HG03060 (cell line): ENCODE data around the gene RSF1.
A peak's percentile ranks its signal among the peaks of the same experiment; 100 is the strongest.
"Not testable (repeated sequence)": the region's sequence is repeated elsewhere in the genome, so short reads cannot be mapped to it uniquely, and the experiment has no call there.

Experiments used
- ATAC-seq: cut with Tn5 transposase; IDR thresholded peaks from one replicate; pipeline ENCODE4 v1.9.1; 2021; ENCODE audit warnings: low read depth, moderate number of reproducible peaks; ENCODE audit not compliant: unreplicated experiment

Gene RSF1, protein sequence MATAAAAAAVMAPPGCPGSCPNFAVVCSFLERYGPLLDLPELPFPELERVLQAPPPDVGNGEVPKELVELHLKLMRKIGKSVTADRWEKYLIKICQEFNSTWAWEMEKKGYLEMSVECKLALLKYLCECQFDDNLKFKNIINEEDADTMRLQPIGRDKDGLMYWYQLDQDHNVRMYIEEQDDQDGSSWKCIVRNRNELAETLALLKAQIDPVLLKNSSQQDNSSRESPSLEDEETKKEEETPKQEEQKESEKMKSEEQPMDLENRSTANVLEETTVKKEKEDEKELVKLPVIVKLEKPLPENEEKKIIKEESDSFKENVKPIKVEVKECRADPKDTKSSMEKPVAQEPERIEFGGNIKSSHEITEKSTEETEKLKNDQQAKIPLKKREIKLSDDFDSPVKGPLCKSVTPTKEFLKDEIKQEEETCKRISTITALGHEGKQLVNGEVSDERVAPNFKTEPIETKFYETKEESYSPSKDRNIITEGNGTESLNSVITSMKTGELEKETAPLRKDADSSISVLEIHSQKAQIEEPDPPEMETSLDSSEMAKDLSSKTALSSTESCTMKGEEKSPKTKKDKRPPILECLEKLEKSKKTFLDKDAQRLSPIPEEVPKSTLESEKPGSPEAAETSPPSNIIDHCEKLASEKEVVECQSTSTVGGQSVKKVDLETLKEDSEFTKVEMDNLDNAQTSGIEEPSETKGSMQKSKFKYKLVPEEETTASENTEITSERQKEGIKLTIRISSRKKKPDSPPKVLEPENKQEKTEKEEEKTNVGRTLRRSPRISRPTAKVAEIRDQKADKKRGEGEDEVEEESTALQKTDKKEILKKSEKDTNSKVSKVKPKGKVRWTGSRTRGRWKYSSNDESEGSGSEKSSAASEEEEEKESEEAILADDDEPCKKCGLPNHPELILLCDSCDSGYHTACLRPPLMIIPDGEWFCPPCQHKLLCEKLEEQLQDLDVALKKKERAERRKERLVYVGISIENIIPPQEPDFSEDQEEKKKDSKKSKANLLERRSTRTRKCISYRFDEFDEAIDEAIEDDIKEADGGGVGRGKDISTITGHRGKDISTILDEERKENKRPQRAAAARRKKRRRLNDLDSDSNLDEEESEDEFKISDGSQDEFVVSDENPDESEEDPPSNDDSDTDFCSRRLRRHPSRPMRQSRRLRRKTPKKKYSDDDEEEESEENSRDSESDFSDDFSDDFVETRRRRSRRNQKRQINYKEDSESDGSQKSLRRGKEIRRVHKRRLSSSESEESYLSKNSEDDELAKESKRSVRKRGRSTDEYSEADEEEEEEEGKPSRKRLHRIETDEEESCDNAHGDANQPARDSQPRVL (N-terminal part only)

DNA sequence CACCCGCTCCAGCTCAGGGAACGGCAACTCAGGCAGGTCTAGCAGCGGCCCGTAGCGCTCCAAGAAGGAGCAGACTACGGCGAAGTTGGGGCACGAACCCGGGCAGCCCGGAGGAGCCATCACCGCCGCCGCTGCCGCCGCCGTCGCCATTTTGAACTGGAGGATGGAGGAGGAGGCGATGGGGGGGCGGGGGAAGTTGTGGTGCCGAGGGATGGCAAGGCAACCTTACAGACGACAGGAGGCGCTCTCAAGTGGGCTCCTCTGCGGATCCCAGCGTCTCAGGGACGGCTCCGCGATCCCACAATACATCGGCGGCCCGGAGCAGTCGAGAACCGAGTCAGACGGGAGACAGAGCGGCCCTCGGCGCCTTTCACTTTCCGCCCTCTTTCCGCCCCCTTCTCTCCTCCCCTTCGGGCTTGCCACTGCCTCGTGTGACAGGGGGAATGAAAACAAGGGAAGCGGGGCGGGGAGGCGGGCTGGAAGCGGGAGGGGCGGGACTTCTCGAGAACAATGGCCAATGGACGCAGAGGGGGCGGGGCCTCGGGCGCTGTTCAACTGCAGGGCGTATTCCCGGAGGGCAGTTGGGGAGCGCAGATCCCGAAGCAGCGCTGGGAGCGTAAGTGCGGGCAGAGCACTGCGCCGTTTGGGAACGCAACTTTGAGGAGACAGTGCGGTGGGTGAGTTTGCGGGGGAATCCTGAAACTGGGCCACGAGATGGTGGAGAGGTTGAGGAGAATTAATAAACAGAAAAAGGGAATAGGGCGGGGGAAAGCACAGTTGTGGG is at the start of gene RSF1, which contains the start of gene AAMDC:
RSF1 (minus strand) TSS at position 158 of the 784 bp plus-strand sequence; CDS start at position 150, 8 bp downstream.
AAMDC (plus strand) TSS at position 580 of the 784 bp plus-strand sequence. CDS start 21,353 bp downstream, outside the sequence.
- peak; percentile 74 for ATAC-seq

DNA sequence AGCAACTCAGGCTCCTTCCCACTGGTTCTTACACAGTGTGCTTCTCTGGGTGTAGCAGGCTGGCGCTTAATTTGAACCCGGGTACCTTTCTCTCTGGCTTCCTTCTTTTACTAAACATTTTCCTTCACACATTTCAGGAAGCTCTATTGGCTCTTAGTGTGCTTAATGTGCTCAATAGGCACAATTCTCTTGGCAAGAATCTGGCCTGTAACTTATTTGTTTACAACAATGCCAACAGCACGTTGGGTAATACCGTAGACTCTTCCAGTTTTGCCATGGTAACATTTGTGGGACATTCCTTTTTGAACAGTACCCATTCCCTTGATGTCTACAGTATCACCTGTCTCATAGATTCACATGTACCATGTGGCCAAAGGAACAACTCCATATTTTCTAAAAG is 48.2 kb upstream of the RSF1 start:
- no peak for ATAC-seq

DNA sequence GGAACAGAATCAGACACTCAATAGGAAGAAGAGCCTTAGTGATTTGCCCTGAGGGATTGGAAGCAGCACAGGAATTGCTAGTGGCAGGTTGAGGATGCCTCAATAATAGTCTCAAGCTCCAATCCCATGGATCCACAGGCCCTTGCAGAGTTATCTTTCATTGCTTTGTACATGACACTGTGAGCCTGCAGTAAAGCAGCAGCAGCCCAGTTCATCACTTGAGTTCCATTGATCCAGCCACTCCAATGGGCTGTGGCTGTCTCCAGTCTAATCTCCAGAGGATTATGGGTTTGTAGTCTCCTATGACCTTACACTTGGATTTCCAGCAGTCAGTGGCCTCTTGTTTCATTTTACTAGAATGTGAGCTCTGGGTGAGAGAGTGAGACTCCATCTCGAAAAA is 45.8 kb upstream of the RSF1 start:
- ATAC-seq = no peak

DNA sequence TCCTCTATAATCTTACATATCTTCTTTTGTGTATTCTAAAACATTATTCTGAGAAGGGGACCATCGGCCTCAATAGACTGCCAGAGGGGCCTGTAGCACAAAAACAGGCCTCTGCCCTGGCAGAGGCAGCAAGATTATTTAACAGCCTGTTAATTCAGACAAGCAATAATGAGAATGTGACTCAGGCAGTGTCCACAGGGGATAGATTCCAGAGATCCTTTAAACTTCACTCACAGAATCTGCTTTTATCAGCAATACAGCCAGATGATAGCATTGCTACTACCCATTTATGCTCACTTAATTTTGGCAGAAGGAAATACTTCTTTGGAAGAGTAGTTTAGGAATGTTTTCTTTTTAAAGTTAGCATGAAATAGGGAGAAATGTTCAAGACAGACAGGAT is 45.3 kb upstream of the RSF1 start:
- ATAC-seq = no peak

DNA sequence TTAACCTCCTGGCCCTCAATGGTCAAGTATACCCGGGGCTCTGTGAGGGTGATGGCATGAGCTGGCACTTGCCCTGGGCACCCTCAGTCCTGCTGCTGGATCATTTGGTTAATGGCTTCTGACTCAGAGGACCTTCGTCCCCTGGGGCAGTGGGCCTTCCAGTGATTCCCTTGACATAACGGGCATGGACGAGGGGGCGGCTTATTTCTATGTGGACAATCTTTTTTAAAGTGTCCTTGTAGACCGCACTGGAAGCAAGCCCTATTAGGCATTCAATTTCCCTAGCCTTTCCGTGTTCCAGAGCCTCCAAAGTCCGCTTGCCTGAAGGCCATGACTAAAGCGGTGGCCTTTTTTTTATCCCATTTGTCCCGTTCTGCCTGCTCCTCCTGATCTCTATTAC is 40.9 kb upstream of the RSF1 start:
- ATAC-seq = not testable (repeated sequence)

DNA sequence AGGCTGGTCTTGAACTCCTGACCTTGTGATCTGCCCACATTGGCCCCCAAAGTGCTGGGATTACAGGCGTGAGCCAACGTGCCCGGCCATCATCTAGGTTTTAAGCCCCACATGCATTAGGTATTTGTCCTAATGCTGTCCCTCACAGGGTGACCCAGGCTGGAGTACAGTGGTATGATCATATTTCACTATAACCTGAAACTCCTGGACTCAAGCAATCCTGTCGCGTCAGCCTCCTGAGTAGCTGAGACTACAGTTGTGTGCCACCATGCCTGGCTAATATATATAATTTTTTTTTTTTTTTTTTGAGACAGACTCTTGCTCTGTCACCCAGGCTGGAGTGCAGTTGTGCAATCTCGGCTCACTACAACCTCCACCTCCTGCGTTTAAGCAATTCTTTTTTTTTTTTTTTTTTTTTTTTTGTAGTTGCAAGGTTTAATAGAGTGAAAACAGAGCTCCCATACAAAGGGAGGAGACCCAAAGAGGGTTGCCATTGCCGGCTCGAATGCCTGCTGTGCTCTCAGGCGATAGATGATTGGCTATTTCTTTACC is 37.5 kb upstream of the RSF1 start:
- not testable (repeated sequence) for ATAC-seq

DNA sequence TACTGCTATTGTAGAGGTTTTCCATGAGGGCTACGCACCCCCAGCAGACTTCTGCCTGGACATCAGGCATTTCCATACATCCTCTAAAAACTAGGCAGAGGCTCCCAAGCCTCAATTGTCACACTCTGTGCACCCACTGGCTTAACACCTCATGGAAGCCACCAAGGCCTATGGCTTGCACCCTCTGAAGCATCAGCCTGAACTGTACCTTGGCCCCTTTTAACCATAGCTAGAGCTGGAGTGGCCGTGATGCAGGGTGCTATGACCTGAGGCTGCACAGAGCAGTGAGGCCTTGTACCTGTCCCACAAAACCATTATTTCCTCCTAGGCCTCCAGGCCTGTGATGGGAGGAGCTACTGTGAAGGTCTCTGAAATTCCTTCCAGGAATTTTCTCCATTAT is 34.3 kb upstream of the RSF1 start:
- no peak for ATAC-seq

DNA sequence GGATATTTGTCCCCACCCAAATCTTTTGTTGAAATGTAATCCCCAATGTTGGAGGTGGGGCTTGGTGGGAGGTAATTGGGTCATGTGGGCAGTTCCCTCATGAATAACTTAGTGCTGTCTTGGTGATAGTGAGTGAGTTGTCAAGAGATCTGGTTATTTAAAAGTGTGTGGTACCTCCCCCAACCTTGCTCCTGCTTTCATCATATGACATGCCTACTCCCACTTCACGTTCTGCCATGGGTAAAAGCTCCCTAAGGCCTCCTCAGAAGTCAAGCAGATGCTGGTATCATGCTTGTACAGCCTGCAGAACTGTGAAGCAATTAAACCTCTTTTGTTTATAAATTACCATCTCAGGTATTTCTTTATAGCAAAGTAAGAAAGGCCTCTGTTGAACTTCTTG is 31.0 kb upstream of the RSF1 start:
- no peak for ATAC-seq

DNA sequence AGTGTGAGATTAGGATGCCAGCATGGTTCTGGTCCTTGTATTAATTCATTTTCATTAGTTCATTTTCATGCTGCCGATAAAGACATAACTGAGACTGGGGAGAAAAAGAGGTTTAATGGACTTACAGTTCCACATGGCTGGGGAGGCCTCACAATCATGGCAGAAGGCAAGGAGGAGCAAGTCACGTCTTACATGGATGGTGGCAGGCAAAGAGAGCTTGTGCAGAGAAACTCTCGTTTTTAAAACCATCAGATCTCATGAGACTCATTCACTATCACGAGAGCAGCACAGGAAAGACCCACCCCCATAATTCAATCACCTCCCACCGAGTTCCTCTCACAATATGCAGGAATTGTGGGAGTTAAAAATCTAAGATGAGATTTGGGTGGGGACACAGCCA is 23.2 kb upstream of the RSF1 start:
- ATAC-seq = not testable (repeated sequence)

DNA sequence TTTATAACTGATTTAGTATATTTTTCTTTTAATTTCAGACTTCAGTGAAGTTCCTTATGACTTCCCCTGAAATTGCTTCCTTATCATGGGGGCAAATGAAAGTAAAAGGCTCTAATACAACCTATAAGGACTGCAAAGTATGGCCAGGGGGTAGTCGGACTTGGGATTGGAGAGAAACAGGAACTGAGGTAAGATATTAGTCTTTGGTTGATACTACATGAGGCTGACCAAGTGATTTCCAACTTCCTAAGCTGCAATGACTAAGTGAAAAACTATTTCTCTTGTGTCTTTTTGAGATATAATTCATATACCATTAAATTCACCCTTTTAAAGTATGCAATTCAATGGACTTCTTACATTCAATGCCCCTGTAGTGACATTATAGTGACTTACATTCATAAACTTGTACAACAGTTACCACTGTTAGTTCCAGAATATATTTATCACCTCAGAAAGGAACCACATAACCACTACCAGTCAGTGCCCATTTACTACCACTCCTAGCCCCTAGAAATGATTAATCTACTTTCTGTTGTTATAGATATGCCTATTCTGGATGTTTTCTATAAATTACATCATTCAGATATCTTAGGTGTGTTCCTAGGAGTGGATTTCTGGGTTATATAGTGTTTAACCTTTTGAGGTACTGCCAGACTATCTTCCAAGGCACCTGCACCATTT is 22.1 kb upstream of the RSF1 start:
- ATAC-seq = no peak

DNA sequence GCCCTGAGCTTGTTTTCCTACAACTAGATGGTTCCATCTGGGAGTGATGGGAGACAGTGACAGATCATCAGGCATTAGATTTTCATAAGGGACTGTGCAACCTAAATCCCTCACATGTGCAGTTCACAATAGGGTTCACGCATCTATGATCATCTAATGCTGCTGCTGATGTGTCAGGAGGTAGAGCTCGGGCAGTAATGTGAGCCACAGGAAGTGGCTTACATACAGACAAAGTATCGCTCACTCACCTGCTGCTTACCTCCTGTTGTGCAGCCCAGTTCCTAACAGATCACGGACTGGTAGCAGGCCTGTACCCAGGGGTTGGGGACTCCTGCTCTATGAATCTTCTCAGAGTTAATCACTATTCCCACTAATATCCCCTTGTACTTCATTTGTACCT is 12.8 kb upstream of the RSF1 start:
- no peak for ATAC-seq

DNA sequence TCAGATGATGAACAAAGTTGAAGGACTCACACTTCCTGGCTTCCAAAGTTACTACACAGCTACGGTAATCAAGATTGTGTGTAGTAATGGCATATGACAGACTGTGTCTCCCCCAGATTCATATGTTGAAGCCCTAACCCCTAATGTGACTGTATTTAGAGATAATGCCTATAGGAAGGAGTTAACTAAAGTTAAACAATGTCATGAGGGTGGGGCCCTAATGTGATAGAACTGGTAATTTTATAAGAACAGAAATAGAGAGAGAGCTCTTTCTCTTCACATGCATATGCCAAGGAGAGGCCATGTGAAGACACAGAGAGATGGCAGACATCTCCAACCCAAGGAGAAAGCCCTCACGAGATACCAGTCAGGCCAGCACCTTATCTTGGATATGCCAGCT is 8.4 kb upstream of the RSF1 start:
- ATAC-seq = no peak

DNA sequence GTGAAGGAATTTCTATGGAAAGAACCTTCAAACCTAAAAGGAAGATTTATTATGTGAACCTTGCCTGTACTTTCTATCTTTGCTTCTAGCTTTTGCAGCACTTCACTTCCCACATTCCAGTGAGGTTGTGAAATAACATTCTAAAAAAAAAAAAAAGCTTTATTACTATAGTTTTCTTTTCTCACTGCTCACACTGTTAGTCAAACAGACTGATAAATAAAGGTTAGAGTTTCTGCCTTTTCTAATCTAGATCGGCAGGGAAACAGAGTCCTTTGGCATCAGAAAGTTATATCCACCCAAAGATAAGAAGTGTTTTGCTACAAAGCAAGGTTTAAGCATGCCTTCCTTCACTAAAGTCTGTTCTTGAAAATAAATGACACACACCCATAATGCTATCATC is 3.3 kb upstream of the RSF1 start:
- ATAC-seq = no peak

DNA sequence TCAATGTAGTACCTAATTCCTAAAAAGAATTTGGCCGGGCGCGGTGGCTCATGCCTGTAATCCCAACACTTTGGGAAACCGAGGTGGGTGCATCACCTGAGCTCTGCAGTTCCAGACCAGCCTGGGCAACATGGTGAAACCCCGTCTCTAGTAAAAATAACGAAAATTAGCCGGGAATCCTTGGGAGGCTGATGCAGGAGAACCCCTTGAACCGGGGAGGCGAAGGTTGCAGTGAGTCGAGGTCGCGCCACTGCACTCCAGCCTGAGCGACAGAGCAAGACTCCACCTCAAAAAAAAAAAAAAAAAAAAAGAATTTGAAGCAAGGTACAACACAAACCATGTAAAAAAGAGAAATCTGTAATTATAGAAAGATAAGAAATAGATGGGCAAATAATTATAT is 1.6 kb upstream of the RSF1 start:
- not testable (repeated sequence) for ATAC-seq

DNA sequence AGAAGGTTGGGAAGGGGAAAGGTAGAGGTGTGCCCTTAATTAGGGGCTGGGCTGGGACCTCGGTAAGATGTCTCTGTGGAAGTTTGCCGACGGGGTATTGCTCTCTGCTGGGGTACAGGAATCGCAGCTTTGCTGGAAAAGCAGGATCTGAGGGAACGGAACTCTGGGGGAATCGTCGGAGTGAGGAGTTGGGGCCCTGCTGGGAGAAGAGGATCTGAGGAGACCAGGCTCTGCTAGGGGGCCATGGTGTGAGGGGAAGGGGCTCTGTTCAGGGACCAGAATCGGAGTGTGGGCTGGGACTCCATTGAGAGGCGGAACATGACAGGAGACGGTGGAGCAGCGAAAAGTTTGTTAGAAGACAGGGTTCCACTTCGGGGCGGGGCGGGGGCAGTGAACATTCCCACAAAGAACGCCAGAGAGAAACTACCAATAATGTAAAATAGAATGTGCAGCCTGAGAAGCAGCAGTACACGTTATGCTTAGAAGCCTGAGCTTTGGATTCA is 878 bp upstream of the RSF1 start:
- ATAC-seq = no peak

DNA sequence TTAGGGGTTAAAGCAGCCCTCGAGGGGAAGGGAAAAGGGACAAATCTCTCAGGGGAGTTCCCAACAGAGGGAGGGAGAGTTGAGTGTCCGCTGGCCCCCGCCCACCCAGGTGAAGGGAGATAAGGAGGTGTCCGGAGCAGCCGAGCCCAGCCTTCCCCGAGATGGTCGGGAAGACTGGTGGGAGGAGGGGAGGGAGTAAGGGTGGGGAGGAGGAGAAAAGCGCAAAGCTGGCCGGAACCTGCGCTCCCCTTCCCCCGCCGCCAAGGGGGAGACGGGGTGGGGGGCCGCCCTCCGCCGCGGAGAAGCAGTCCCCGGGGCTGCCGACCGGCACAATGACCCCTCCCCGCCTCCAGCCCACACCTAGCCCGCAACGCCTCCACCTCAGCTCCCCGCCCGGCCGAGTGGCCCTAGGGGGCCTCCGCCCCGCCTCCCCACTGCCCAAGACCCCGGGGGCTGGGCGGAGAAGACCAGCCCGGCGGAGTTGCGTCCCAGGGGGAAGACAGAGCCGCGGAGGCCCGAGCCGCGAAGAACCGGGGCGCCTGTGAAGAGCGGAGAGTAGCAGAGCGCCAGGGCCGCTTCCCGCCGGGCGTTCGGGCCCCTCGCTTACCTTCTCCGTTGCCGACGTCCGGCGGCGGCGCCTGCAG is 479 bp downstream of the RSF1 start:
- ATAC-seq = no peak

DNA sequence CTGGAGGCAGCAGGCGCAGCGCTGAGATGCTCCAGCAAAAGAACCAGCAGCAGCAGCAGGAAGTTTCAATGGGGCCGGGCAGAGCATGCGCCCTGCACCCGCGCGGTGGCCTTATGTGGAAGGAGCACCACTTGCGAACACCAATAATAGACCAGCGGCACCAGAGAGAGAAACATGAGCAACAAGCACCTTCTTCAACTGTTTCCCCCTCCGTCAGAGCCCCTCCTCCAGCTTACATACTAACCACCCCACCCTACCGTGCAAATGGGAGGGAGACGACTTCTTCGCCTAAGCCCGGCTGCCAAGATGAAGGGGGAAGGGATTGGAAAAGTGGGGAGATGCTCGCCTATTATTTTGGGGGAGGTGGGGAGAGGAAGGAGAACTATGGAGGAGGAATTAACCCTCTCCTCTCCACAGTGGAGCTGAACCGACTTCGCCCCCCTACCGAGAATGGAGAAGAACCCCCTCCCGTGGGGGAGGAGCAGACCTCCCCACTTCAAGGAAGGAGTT is 1.1 kb downstream of the RSF1 start:
- peak; percentile 37 for ATAC-seq

DNA sequence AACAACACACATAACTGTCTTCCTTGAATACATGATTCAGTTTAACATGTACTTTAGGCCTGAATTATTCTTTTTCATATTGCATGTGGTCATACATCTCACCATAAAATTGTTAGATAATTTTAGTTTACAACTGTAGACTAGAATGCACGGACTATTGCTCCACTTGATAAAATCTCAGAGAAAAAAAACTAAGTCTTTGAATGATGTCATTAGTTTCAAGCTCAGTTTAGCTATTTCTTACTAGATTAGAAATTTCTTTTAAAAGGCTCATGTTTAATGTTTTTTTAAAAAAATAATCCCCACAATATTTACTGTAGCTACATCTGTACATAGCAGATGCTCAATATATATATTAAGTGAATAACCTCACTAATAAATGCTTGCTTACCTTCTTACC is 5.1 kb downstream of the RSF1 start:
- no peak for ATAC-seq
